Heart right ventricle (tissue), 16 donors: ENCODE measurements around the gene ZNF618. TPM values are rescaled to one million over a fixed set of nuclear protein-coding genes. Genes with fewer than 3 reads are reported as not detected.
A peak's percentile ranks its signal among the peaks of the same experiment; 100 is the strongest.

Experiments used
- ATAC-seq, 8 donors: fragments of 200-7000 bp; cut with Tn5 transposase; one replicate each; pipeline ENCODE4 v1.9.1; 2020; ENCODE audit warnings: mild to moderate bottlenecking in 8 of 8, moderate library complexity in 8 of 8, moderate number of reproducible peaks in 1 of 8
- DNase-seq, 2 donors: peaks; one replicate each; pipeline ENCODE4 v3.0.0-alpha.2; 2020
- H3K27ac ChIP-seq, 10 donors: fragments of 200-600 bp; sonication (generic) in 2 of 10; one replicate each; pipeline versions ENCODE4 v1.5.0 to v1.8.0; 2020 to 2022; ENCODE audit warnings: mild to moderate bottlenecking in 3 of 10
- H3K27me3 ChIP-seq, 7 donors: fragments of 200-600 bp; one replicate each; pipeline ENCODE4 v1.8.0; 2021 to 2022; ENCODE audit warnings: mild to moderate bottlenecking in 2 of 7
- H3K36me3 ChIP-seq, 9 donors: fragments of 200-600 bp; sonication (generic) in 1 of 9; one replicate each; pipeline versions ENCODE4 v1.5.0 to v1.8.0; 2020 to 2022; ENCODE audit warnings: mild to moderate bottlenecking in 2 of 9
- H3K4me1 ChIP-seq, 9 donors: fragments of 200-600 bp; sonication (generic) in 1 of 9; one replicate each; pipeline versions ENCODE4 v1.5.0 to v1.8.0; 2020 to 2022; ENCODE audit warnings: mild to moderate bottlenecking in 4 of 9
- H3K4me3 ChIP-seq, 10 donors: fragments of 200-600 bp; sonication (generic) in 2 of 10; one replicate each; pipeline versions ENCODE4 v1.5.0 to v1.8.0; 2020 to 2022; ENCODE audit warnings: mild to moderate bottlenecking in 7 of 10, moderate library complexity in 2 of 10
- H3K9me3 ChIP-seq, 11 donors: fragments of 200-600 bp in 10 of 11; sonication (generic) in 2 of 11; one replicate each; pipeline versions ENCODE4 v1.5.0 to v1.8.0; 2013 to 2022; ENCODE audit warnings: mild to moderate bottlenecking in 2 of 11, control low read depth in 1 of 11, moderate library complexity in 1 of 11
- CTCF ChIP-seq, 9 donors: fragments of 200-600 bp; sonication (generic) in 2 of 9; IDR thresholded peaks; one replicate each; pipeline versions ENCODE4 v1.5.0 to v1.8.0; 2021 to 2022; ENCODE audit warnings: antibody characterized with exemption in 9 of 9, mild to moderate bottlenecking in 5 of 9, moderate library complexity in 1 of 9
- WGBS, 2 donors: extraction: QIAGEN DNeasy Blood & Tissue Kit; methylation state at CpG; one replicate each; pipeline ENCODE4 v1.1.7; 2013; ENCODE audit warnings: inconsistent platforms in 1 of 2; 5-methylcytosine and 5-hydroxymethylcytosine counted together
- intact Hi-C, 10 donors: fragments of 100-400 bp; cut with DNase I; formaldehyde crosslinking; loops; one replicate each; pipeline versions ENCODE4 v1.11.1 to v1.14.2; 2022
- polyA plus RNA-seq, 2 donors: library from polyadenylated mRNA; stranded (reverse); fragments of 200-250 nt; gene quantifications; one replicate each; pipeline ENCODE4 v1.2.3, GENCODE V29; 2013
- total RNA-seq, 10 donors: library from RNA; stranded (reverse); fragmentation: NEBNext Ultra II Directional in 3 of 10; extraction: Animal tissue kit (Norgen Biotek cat#: 25700) in 3 of 10; gene quantifications; one replicate each; pipeline versions ENCODE4 v1.2.1 to v1.2.4, GENCODE V29; 2021 to 2023
- donor health status: Arrhythmogenic right ventricular cardiomyopathy.
- donor health status: ischemic (EF 13 %, LVEDD 7.1; RV severe dilation, severe dysfunction).
- donor health status: healthy with polysubstance abuse.
- donor health status: DM: no; HTN: yes; CAD: no.
- donor health status: DM: no; HTN: no; CAD: no.
- donor health status: ischemic (EF 25% LVEDD 6.9; RV normal size, moderate dysfunction).
- donor health status: ischemic (EF 25% LVEDD 5.7; RV mildly dilated, moderate dysfunction).
- donor health status: healthy.
- donor health status: DM: yes; HTN: yes; CAD: no.
- donor health status: Ischemic cardiomyopathy.
- donor health status: ischemic (EF 35%, LVEDD 5.7; RV mildly dilated, moderate dysfunction).
- donor health status: nonischemic (EF 11% LVEDD 7.7; RV severe dilation, severe dysfunction).
- donor health status: DM: yes; HTN: yes; CAD: no.
- donor health status: PGD.
- donor health status: ischemic (EF 29% LVEDD 5.4; RV normal size, mild dysfunction).
- donor health status: nonischemic (EF 23%, LVEDD 6.1; RV moderate dilation, normal function).

Gene ZNF618
- total and polyA plus RNA-seq, 12 donors, result 0.59 to 2.5 (median 1.6) TPM

DNA sequence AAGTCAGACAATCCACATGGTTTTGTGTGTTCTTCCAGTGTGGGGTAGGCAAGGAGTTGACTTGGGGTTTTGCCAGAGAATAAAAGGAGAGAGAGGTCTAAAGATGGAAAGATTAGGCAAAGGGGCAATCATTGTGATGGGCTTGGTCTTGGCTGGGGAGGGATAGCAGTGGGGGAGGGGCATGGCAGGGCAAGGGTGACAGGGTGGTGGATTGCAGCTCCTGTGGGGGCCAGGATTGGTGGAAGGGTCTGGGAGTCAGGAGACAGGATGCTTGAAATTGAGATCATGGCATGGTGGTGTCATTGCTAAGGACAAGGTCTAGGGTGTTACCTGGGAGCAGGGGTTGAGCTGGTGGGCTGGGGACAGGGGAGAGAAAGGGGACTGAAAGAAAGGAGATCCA, 57.6 kb downstream of the ZNF618 start:
- no peak for TF ChIP-seq CTCF (IDR thresholded peaks at IDR 0.05)
- DNase-seq (no peak), ATAC-seq (no peak)
- intact Hi-C loops, result no loop called here
- peaks cover 0 to 34% (median 8%) of the 10 kb centered on the region in 9 donors for H3K4me1 ChIP-seq
- no peaks in the 10 kb centered on the region for H3K36me3 ChIP-seq
- H3K9me3 ChIP-seq, result peaks cover 0 to 9% (median 2%) of the 10 kb centered on the region in 11 donors
- no peaks in the 10 kb centered on the region for H3K27me3 ChIP-seq
- no peak overlapping the region for H3K4me3 ChIP-seq
- H3K27ac ChIP-seq, result no peak overlapping the region

GRCh38 chr9:113934167-113934828, 58.2 kb downstream of the ZNF618 start:
- H3K27me3 ChIP-seq, result no peaks in the 10 kb centered on the region
- no peaks in the 10 kb centered on the region for H3K36me3 ChIP-seq
- H3K4me1 ChIP-seq, result peaks cover 0 to 34% (median 8%) of the 10 kb centered on the region in 9 donors
- 93 to 96% methylated on average over 14 of the region's 14 CpGs for WGBS, 2 donors
- peaks cover 0 to 7% (median 0%) of the 10 kb centered on the region in 11 donors for H3K9me3 ChIP-seq
- H3K4me3 ChIP-seq, result no peak overlapping the region
- ATAC-seq (no peak), DNase-seq (no peak)
- intact Hi-C loops, result no loop called here
- no peak for TF ChIP-seq CTCF (IDR thresholded peaks at IDR 0.05)
- H3K27ac ChIP-seq, result no peak overlapping the region

- 94 to 97% methylated on average over 13 of the region's 13 CpGs for WGBS, 2 donors
- Histone ChIP-seq H3K27me3 (no peaks in the 10 kb centered on the region), H3K4me1 (peaks cover 0 to 27% (median 3%) of the 10 kb centered on the region in 9 donors), H3K36me3 (no peaks in the 10 kb centered on the region), H3K4me3 (no peak overlapping the region), H3K27ac (no peak overlapping the region), H3K9me3 (peaks cover 0 to 15% (median 0%) of the 10 kb centered on the region in 11 donors)
- DNase-seq (no peak), ATAC-seq (peak in 3 of 8 donors; percentile 13 to 38 (median 16))
- intact Hi-C loops, result no loop called here
- no peak for TF ChIP-seq CTCF (IDR thresholded peaks at IDR 0.05)
Observed at GRCh38 chr9:113934829-113935676, 58.9 kb downstream of the ZNF618 start.

GRCh38 chr9:113935677-113936380, 59.7 kb downstream of the ZNF618 start:
- intact Hi-C loops, result no loop called here
- 96 to 97% methylated on average over 10 of the region's 10 CpGs for WGBS, 2 donors
- Histone ChIP-seq H3K4me3 (no peak overlapping the region), H3K4me1 (peaks cover 0 to 22% (median 0%) of the 10 kb centered on the region in 9 donors), H3K27me3 (no peaks in the 10 kb centered on the region), H3K36me3 (no peaks in the 10 kb centered on the region), H3K27ac (no peak overlapping the region), H3K9me3 (peaks cover 0 to 16% (median 0%) of the 10 kb centered on the region in 11 donors)
- no peak for DNase-seq
- no peak for TF ChIP-seq CTCF (IDR thresholded peaks at IDR 0.05)
- no peak for ATAC-seq
